IPS DF 4.7 (cell line): ENCODE data around the gene RNASE1.
"Not testable (repeated sequence)": the region's sequence is repeated elsewhere in the genome, so short reads cannot be mapped to it uniquely, and the experiment has no call there.

Source experiments
- DNase-seq: peaks from one replicate; pipeline ENCODE4 v3.0.0-alpha.2; 2013; ENCODE audit warnings: low spot score; ENCODE audit errors: extremely low read depth

RNASE1 gene

GRCh38 chr14:20774258-20774824 lies 28.3 kb downstream of the RNASE1 start:
- DNase-seq, result no peak

DNA sequence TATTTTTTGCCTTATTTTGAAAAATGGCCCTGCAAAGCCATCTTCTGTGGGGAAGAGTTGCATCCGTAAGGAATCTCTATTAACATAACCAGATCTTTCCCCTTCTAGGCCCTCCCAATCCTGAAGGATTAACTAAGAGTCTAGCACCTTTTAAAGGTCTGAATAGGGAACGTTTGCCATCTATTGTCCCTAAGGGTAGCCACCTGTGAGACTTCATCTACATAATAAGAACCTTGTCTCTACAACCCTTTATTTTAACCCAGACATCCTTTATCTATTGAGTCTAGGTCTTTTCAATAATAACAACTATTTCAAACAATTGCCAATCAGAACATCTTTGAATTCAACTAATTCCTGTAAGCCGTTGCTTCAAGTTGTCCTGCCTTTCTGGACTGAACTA lies 30.0 kb downstream of the RNASE1 start:
- no peak for DNase-seq

GRCh38 chr14:20769421-20769820 lies 33.2 kb downstream of the RNASE1 start:
- no peak for DNase-seq

- DNase-seq, result no peak
Observed at GRCh38 chr14:20768593-20768892, 34.1 kb downstream of the RNASE1 start.

DNA sequence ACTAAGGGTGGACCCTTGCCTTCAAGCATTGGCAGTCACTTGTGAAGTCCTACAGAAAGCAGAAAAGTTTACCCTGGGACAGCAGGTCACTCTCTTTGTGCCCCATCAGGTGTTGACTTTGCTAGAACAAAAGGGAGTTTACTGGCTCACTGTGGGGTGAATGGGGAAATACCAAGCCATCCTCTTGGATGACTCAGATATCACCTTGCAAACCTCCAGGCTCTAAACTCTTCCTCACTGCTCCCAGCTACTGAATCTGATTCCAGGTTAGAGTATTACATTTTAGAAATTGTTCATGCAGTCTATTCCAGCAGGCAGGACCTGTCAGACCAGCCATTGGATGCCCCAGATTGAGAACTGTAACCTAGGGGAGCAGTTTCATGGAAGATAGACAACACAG lies 41.7 kb downstream of the RNASE1 start:
- no peak for DNase-seq

- DNase-seq, result not testable (repeated sequence)
Observed at GRCh38 chr14:20759465-20759864, 43.2 kb downstream of the RNASE1 start.

DNA sequence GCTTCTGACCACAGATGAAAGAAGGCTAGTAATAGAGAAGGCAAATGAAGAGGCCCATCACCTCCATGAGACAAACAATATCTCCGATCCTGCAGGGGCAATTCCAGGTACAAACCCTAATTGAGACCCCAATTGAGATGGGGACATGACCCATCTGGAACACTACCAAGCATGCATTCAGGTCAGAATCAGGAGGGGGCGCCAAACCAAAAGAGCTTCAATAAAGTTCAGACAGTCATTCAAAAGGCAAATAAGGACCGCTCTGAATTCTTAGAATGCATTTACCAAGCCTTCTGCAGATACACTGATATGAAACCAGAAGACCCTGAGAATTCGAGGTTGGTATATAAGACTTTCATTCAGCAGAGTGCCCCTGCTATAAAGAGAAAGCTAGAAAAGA lies 44.7 kb downstream of the RNASE1 start:
- DNase-seq, result no peak

DNA sequence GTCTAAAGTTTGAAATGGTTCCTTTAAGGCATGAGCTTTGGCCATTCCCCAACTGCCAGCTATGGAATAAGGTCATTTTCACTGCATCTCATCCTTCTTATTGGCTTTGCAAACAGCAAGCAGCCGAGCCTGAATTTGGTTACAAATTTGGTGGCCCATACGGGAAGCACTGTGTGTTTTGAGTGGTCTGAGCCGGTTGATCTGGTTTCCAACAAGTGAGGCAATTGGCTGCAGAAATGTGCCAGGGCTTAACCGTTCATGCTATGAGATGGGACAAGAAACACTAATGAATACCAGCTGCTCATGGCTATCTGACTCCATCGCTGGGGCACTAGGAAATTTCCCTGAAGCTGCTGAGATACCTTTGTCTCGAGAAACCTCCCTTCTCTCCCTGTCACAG lies 47.6 kb downstream of the RNASE1 start:
- DNase-seq, result no peak

GRCh38 chr14:20754308-20754707 lies 48.3 kb downstream of the RNASE1 start:
- DNase-seq, result no peak

GRCh38 chr14:20751963-20752562 lies 50.6 kb downstream of the RNASE1 start:
- no peak for DNase-seq
